GM12878 (cell line): Measurements from ENCODE around the gene DDX39A. TPM values are rescaled to one million over a fixed set of nuclear protein-coding genes. Genes with fewer than 3 reads are reported as not detected.

ENCODE experiments used
- ATF3 ChIP-seq: IDR thresholded peaks from 2 replicates; pipeline ENCODE4 v1.6.1; 2011; ENCODE audit warnings: low read depth, mild to moderate bottlenecking, low read length, moderate library complexity, borderline replicate concordance; ENCODE audit errors: extremely low read depth
- BCL3 ChIP-seq: IDR thresholded peaks from 2 replicates; pipeline ENCODE4 v1.6.1; 2011; ENCODE audit warnings: borderline replicate concordance, low read depth, mild to moderate bottlenecking, moderate library complexity, low read length; ENCODE audit not compliant: insufficient read depth, poor library complexity, severe bottlenecking
- CEBPB ChIP-seq, 2 experiments: fragments of 150-350 bp in 1 of 2; IDR thresholded peaks; 2 replicates each; pipeline ENCODE4 v1.6.1; 2012 to 2014; ENCODE audit warnings: low read depth in 2 of 2, low read length in 2 of 2, borderline replicate concordance in 1 of 2, inconsistent platforms in 1 of 2
- E2F8 ChIP-seq: fragments of 450-650 bp; IDR thresholded peaks from 2 replicates; pipeline ENCODE4 v1.6.1; 2018; ENCODE audit warnings: mild to moderate bottlenecking, low read depth, moderate library complexity; ENCODE audit not compliant: partially characterized antibody
- HDAC2 ChIP-seq: fragments of 200-600 bp; sonication (generic); IDR thresholded peaks from 2 replicates; pipeline ENCODE4 v1.6.1; 2017
- HDAC6 ChIP-seq: fragments of 200-600 bp; sonication (generic); IDR thresholded peaks from one replicate; pipeline ENCODE4 v1.8.0; 2017; ENCODE audit warnings: antibody characterized with exemption; ENCODE audit not compliant: unreplicated experiment
- IKZF1 ChIP-seq: fragments of 450-650 bp; conservative IDR thresholded peaks from 2 replicates; pipeline ENCODE4 v1.6.1; 2017; ENCODE audit warnings: antibody characterized with exemption, mild to moderate bottlenecking
- JUNB ChIP-seq: IDR thresholded peaks from 2 replicates; pipeline ENCODE4 v1.6.1; 2016; ENCODE audit warnings: antibody characterized with exemption, mild to moderate bottlenecking
- KAT2A ChIP-seq: conservative IDR thresholded peaks from 2 replicates; pipeline ENCODE4 v1.6.1; 2011; ENCODE audit warnings: low read depth, low read length; ENCODE audit not compliant: control insufficient read depth
- MTA3 ChIP-seq: IDR thresholded peaks from 2 replicates; pipeline ENCODE4 v1.6.1; 2012; ENCODE audit warnings: low read length, inconsistent platforms, borderline replicate concordance
- MYC ChIP-seq: IDR thresholded peaks from 2 replicates; pipeline ENCODE4 v1.6.1; 2011; ENCODE audit warnings: mild to moderate bottlenecking, low read length, moderate library complexity, inconsistent platforms; ENCODE audit not compliant: insufficient read depth, insufficient replicate concordance, insufficient read length, severe bottlenecking
- NR2C1 ChIP-seq: fragments of 450-650 bp; IDR thresholded peaks from 2 replicates; pipeline ENCODE4 v1.6.1; 2017; ENCODE audit warnings: antibody characterized with exemption, mild to moderate bottlenecking, moderate library complexity
- PAX5 ChIP-seq: IDR thresholded peaks from 2 replicates; pipeline ENCODE4 v1.6.1; 2011; ENCODE audit warnings: low read depth, low read length, borderline replicate concordance
- POU2F2 ChIP-seq: IDR thresholded peaks from 3 replicates; pipeline ENCODE4 v1.6.1; 2011; ENCODE audit warnings: low read depth, mild to moderate bottlenecking, low read length, borderline replicate concordance
- RAD51 ChIP-seq: fragments of 450-650 bp; IDR thresholded peaks from 2 replicates; pipeline ENCODE4 v1.6.1; 2016; ENCODE audit warnings: moderate library complexity, mild to moderate bottlenecking, inconsistent platforms
- SP1 ChIP-seq: IDR thresholded peaks from one replicate; pipeline ENCODE4 v1.6.1; 2011; ENCODE audit warnings: low read depth, low read length
- SREBF2 ChIP-seq: IDR thresholded peaks from 2 replicates; pipeline ENCODE4 v1.6.1; 2012; ENCODE audit warnings: mild to moderate bottlenecking, low read length
- TARDBP ChIP-seq: IDR thresholded peaks from 2 replicates; pipeline ENCODE4 v1.6.1; 2016; ENCODE audit warnings: borderline replicate concordance
- WRNIP1 ChIP-seq: IDR thresholded peaks from 2 replicates; pipeline ENCODE4 v1.6.1; 2011; ENCODE audit warnings: low read depth, low read length, improper control_type of control experiment, borderline replicate concordance
- YY1 ChIP-seq: IDR thresholded peaks from 2 replicates; pipeline ENCODE4 v1.6.1; 2011; ENCODE audit warnings: low read depth, mild to moderate bottlenecking, low read length
- ZNF217 ChIP-seq: fragments of 450-650 bp; IDR thresholded peaks from 2 replicates; pipeline ENCODE4 v1.6.1; 2017; ENCODE audit warnings: antibody characterized with exemption, mild to moderate bottlenecking
- ZNF24 ChIP-seq: fragments of 450-650 bp; IDR thresholded peaks from 2 replicates; pipeline ENCODE4 v1.6.1; 2017; ENCODE audit warnings: antibody characterized with exemption, mild to moderate bottlenecking
- ZNF592 ChIP-seq: fragments of 450-650 bp; IDR thresholded peaks from 2 replicates; pipeline ENCODE4 v1.6.1; 2017; ENCODE audit warnings: mild to moderate bottlenecking, moderate library complexity
- polyA plus RNA-seq, 11 experiments: library from polyadenylated mRNA; depleted of rRNA in 4 of 11; unstranded in 6 of 11; stranded (reverse) in 5 of 11; fragments of >200 nt; fragmentation: Nextera tagmentation in 4 of 11; fragmentation: Illumina TruSeq in 1 of 11; extraction: Ambion mirVana in 4 of 11; extraction: Trizol in 1 of 11; gene quantifications; 1 replicate in 1 of 11; 2 replicates in 10 of 11; pipeline versions ENCODE4 v1.2.1 to v1.2.3, GENCODE V29; 2011 to 2016; ENCODE audit warnings: inconsistent platforms in 2 of 11, missing spikeins in 2 of 11, low read depth in 1 of 11
- total RNA-seq, 4 experiments: library from RNA; depleted of rRNA in 3 of 4; stranded (reverse); fragments of >200 nt in 3 of 4; fragmentation: Illumina TruSeq in 1 of 4; extraction: Trizol in 1 of 4; gene quantifications; 2 replicates each; pipeline versions ENCODE4 v1.2.1 to v1.2.3, GENCODE V29; 2013 to 2021

The DDX39A gene
- total and polyA plus RNA-seq, 10 of the 15 experiments (the other 5 are each of a cell fraction or from before 2014, with no cell fraction given), result 113 to 378 (median 224) TPM

- no peak for TF ChIP-seq PAX5
- TF ChIP-seq TARDBP, result no peak
- TF ChIP-seq YY1, result peak; percentile 54; the same call in 1 of the 2 replicates
- peak; percentile 83 for TF ChIP-seq ZNF592
- no peak for TF ChIP-seq MTA3
- TF ChIP-seq SP1, result peak; percentile 83
- TF ChIP-seq CEBPB (IDR thresholded peaks at IDR 0.05; ENCODE audit: borderline replicate concordance in 1 of 2, low read depth in 2 of 2, low read length in 2 of 2), result no peak
- TF ChIP-seq RAD51, result no peak
- no peak for TF ChIP-seq ATF3
- TF ChIP-seq E2F8, result no peak
- TF ChIP-seq HDAC6, result no peak
- TF ChIP-seq JUNB, result peak; percentile 89
- TF ChIP-seq BCL3, result peak; percentile 83
- TF ChIP-seq IKZF1, result peak; percentile 94
- no peak for TF ChIP-seq SREBF2
- no peak for TF ChIP-seq NR2C1
- TF ChIP-seq ZNF24, result peak; percentile 88
- TF ChIP-seq ZNF217, result peak; percentile 72
- no peak for TF ChIP-seq MYC
- no peak for TF ChIP-seq KAT2A
- no peak for TF ChIP-seq WRNIP1
- no peak for TF ChIP-seq POU2F2
- no peak for TF ChIP-seq HDAC2
These were observed 49.6 kb downstream of the DDX39A start (continued) for GRCh38 chr19:14369399-14370168.
